NCI-H82 treated with DMSO at 0.1 percent for 48 hours (cell line): ENCODE measurements around the gene STXBP5L.
"Not testable (repeated sequence)": the region's sequence is repeated elsewhere in the genome, so short reads cannot be mapped to it uniquely, and the experiment has no call there.

ENCODE experiments used
- DNase-seq: peaks from one replicate; lab custom pipeline; 2025; ENCODE audit not compliant: unreplicated experiment; lab: John Stamatoyannopoulos, UW

The STXBP5L gene

DNA sequence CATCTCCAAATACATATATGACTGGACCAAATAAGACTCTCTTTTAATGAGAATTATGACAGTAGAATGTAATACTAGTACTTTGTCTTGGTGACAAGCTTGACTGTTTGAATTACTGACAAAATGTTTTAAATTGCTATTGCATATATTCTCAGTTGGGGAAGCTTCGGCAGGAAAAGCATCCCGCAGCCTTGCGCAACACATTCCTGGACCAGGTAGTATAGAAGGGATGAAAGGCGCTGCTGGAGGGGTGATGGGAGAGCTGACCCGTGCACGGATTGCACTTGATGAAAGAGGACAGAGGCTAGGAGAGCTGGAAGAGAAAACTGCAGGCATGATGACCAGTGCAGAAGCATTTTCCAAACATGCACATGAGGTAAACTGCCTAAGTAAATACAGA, 510.2 kb downstream of the STXBP5L start:
- DNase-seq = no peak

DNA sequence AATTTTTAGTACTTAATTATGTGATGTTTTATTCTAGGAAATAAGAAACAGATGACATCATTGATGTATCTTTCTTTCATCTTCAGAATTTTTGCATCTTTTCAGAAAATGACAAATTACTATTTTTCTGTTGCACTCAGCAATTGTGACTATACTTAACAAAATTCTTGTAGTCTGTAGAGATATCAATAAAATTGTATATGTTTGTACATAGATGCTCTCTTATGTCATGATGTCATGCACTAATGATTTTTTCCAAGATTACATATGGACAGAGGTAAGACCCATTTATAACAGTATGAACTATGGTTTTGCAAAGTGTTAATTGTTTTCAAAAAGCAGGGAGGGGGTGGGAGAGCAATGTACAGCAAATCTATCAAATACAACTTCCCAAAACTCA, 516.5 kb downstream of the STXBP5L start:
- no peak for DNase-seq

GRCh38 chr3:121430664-121431215, 522.7 kb downstream of the STXBP5L start:
- DNase-seq = no peak

GRCh38 chr3:121431726-121432517, 523.9 kb downstream of the STXBP5L start:
- no peak for DNase-seq

- no peak for DNase-seq
These were observed 528.1 kb downstream of the STXBP5L start for GRCh38 chr3:121436074-121436473.

GRCh38 chr3:121436641-121437040, 528.6 kb downstream of the STXBP5L start:
- DNase-seq = no peak

DNA sequence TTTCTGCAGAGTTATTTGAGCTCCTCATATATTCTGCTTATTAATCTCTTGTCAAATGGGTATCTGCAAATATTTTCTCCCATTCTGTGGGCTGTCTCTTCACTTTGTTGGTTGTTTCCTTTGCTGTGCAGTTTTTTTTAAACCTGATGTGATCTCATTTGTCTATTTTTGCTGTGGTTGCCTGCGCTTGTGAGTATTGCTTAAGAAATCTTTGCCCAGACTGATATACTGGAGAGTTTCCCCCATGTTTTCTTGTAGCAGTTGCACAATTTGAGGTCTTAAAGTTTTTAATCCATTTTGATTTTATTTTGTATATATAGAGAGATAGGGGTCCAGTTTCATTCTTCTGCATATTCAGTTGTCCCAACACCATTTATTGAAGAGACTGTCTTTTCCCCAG, 535.5 kb downstream of the STXBP5L start:
- no peak for DNase-seq

- not testable (repeated sequence) for DNase-seq
These were observed 543.7 kb downstream of the STXBP5L start for GRCh38 chr3:121451752-121452151.

DNA sequence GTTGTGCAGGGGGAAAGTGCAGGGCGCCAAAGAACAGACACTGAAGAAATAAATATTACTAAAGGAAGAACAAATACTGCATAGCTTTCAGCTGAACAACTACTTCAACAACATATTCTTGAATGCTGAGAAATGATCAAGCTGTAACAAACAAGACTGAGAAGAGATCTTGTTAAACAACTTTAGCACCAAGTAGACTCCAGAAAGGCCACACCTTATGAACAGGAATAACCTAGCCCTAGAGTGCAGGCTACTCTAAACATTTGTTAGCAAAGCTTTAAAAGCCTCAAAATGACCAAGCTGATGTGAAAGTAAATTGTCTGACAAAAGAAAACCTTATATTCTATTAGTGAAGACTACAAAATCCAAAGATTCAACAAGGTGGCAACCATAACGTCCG, 554.6 kb downstream of the STXBP5L start:
- no peak for DNase-seq

DNA sequence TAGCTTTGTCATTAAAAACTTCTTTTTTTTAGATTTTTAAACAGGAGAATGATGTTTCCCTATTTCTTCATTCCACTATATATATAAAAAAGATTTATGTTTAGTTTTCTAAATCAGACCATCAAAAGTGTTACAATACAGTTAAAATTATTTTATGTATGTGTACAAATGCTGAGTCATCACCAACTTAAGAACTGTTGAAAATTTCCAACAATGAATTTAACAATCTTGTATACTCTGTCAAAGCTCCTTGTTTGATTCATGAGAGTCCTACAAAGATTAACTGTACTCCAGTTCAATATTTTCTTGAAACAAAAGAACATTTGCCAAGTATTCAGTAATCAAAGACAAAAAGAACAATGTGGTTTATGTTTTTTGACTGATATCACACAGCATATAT, 555.7 kb downstream of the STXBP5L start:
- DNase-seq = no peak

DNA sequence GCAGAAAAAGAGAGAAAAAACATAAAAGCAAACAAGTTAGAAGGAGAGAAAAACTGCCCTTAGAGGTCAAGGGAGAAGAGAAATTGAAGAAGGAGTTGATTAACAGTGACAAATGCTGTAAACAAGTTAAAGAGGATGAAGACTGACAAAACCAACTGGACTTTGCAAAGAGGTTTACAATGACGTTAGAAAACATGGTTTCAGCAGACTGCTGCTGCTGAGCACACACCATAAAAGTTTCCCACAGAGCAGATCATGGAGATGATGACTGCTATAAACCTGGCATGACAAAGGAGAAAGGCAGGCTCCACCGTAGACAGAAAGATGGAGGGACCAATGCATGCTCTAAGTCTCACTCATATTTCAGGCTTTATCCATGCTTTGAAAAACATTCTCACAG, 559.1 kb downstream of the STXBP5L start:
- DNase-seq = no peak

- no peak for DNase-seq
These were observed 565.0 kb downstream of the STXBP5L start for GRCh38 chr3:121473001-121473400.
